Effector CD4-positive, alpha-beta T cell (primary cell): ENCODE data around the gene TTC39C.
"Not testable (repeated sequence)": the region's sequence is repeated elsewhere in the genome, so short reads cannot be mapped to it uniquely, and the experiment has no call there.

Experiments used
- DNase-seq: peaks from one replicate; pipeline ENCODE4 v3.0.0-alpha.2; 2020

The TTC39C gene

GRCh38 chr18:24055009-24055804 lies 40.7 kb downstream of the TTC39C start:
- no peak for DNase-seq

GRCh38 chr18:24055878-24056277 lies 41.3 kb downstream of the TTC39C start:
- DNase-seq: no peak

GRCh38 chr18:24056506-24056905 lies 42.0 kb downstream of the TTC39C start:
- no peak for DNase-seq

- DNase-seq: no peak
Observed at GRCh38 chr18:24057804-24058203, 43.2 kb downstream of the TTC39C start.

DNA sequence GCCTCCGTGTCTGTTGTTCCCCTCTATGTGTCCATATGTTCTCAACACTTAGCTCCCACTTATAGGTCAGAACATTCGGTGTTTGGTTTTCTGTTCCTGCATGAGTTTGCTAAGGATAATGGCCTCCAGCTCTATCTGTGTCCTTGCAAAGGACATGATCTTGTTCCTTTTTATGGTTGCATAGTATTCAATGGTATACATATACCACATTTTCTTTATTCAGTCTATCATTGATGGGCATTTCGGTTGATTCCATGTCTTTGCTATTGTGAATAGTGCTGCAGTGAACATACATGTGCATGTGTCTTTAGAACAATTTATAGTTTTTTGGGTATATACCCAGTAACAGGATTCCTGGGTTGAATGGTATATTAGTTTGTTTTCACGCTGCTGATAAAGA lies 44.8 kb downstream of the TTC39C start:
- DNase-seq: not testable (repeated sequence)

- DNase-seq: no peak
Observed at GRCh38 chr18:24060644-24061043, 46.1 kb downstream of the TTC39C start.

GRCh38 chr18:24063121-24063731 lies 48.7 kb downstream of the TTC39C start:
- DNase-seq: no peak

DNA sequence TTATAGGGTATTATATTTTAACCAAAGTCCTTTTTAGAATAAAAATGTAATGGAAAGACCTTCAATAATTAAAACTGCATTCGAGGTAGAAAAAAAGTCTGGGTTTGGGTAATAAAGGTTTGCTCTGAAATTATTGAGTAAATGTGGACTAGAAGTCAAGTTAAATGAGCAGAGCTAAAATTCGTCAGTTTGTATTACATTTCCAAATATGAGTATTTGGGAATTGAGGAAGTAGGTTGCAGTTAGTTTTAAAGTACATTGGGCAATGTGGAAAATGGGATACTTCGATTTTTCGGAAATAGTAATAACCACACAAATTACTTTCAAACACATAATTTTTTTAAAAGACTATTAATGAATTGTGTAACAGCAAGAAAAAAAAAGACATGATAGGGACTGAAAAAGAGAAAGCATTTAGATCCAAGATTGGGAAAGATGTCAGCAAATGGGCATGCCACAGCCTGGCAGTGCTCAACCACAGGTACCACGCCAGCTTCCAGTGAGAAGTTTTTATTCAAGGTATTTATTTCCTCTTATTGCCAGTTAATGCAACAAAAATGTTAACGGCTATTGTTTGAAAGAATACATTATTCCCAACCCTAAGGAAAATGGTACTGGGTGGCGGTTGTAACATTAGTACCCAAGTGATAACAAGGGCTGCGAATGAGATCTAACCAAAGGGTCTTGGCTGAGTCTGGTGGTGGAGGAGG lies 50.0 kb downstream of the TTC39C start:
- DNase-seq: no peak

DNA sequence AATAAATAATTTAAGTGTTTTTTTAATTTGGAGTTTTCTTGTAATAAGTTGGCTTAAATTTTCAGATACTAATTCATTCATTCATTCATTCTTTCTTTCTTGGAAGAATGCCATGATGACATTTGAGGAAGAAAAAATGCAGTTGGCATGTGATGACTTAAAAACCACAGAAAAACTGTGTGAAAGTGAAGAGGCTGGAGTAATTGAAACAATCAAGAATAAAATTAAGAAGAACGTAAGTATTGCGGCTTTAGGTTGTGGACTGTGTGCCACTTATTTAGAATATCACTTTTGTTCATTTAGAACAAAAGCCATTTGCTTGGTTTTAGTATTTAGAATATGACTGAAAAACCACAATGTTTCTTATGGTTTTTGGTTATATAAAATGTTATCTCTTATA lies 51.4 kb downstream of the TTC39C start:
- DNase-seq: no peak

DNA sequence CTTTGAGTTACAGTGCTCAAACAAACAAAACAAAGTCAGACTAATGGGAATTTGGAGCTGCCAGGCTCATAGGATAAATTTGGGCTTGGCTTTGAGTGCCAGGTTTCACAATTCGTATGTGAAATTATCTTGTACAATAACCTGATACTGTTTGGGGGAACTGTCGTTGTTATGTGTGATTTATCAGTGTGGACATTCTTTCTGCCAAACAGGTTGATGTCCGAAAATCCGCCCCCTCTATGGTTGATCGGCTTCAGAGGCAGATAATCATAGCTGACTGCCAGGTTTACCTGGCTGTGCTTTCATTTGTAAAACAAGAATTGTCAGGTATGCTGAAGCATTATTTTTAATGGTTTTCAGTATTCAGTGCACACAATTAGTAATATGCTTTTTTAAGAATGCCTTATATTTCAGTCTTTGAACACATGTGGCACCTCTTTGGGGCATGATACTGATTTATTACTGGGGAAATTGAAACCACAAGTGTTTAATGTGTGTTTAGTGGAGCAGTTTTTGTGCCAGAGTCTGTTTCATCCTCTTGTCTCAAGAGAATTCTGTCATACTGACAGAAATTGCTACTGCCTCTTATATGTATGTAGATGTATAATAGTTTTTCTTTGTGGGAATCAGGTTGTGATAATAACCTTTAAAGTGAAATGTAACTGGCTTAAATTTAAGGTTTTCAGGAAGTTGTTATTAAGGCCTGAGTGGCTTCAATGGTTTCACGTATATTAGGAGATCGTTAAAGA lies 54.6 kb downstream of the TTC39C start:
- no peak for DNase-seq

DNA sequence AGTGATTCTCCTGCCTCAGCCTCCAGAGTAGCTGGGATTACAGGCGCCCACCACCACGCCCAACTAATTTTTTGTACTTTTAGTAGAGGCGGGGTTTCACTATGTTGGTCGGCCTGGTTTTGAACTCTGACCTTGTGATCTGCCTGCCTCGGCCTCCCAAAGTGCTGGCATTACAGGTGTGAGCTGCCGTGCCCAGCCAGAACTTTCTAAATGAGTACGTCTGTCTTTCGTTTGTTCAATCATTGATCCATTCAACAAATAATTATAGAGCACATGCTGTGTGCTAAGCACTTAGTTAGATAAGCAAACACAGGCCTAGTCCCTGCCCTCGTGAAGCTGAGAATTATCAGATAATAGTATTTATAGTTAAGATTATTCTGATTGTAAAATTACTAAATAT lies 56.5 kb downstream of the TTC39C start:
- no peak for DNase-seq

- DNase-seq: no peak
Observed at GRCh38 chr18:24071779-24072178, 57.2 kb downstream of the TTC39C start.

- DNase-seq: no peak
Observed at GRCh38 chr18:24072743-24073142, 58.2 kb downstream of the TTC39C start.

DNA sequence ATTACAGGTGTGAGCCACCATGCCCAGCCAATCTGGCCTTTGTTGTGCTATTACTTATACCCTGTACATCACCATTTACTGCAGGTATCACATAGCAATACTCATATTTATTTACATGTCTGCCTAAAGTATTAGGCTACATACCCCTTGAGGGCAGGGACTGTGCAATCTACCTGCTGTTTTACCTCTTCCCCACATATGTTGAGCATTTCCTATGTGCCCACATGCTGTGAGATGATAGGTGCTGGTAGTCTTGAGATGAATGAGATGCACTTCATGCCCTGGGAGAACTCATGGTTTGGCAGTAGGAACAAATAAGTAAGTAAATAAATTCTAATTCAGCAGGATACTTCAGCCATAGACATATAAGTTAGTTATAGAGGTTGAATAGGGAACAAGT lies 59.2 kb downstream of the TTC39C start:
- DNase-seq: no peak

DNA sequence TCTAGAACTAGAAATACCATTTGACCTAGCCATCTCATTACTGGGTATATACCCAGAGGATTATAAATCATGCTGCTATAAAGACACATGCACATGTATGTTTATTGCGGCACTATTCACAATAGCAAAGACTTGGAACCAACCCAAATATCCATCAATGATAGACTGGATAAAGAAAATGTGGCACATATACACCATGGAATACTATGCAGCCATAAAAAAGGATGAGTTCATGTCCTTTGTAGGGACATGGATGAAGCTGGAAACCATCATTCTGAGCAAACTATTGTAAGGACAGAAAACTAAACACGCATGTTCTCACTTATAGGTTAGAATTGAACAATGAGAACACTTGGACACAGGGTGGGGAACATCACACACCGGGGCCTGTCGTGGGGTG lies 60.2 kb downstream of the TTC39C start:
- DNase-seq: not testable (repeated sequence)

- peak; percentile 46 for DNase-seq
Observed at GRCh38 chr18:24075767-24076597, 61.4 kb downstream of the TTC39C start.

DNA sequence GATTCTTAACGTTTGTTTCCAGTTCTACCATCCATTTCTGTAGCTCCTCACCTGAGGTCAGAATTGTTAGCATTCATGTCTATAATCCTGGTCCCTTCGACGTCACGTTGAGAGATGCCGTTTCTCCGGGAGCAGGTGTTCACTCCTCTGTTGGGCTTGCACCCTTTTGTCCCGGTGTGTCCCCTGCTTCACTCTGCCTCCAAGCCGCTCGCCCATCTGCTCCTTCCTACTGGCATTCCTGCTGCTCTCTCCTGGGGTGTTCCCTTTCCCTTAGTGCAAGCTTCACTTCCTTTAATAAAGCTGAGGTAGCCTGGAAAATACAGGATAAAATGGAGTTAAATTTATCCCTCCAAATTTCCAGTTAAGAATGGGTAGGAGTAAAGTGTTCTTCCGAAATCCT lies 62.4 kb downstream of the TTC39C start:
- DNase-seq: no peak

DNA sequence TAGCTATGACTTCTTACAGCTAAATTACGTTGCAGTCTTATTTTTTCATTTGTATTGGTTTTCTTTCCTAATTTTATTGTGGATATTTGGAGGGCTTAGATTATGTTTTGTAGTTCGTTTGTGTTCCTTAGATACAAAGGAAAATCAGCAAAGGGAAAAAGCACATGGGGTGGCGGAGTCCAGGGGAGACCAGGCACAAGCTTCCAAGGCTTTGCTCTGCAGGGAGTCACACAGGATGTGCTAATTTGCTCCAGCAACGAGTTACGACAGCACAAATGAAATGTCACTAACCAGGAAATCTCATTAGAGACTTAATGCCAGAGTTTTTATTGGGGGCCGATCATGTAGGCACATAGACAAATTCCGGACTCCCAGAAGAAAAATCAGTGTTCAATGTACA lies 63.8 kb downstream of the TTC39C start:
- DNase-seq: no peak

GRCh38 chr18:24080861-24081260 lies 66.3 kb downstream of the TTC39C start:
- no peak for DNase-seq

- no peak for DNase-seq
Observed at GRCh38 chr18:24083550-24083949, 69.0 kb downstream of the TTC39C start.

GRCh38 chr18:24086082-24086481 lies 71.5 kb downstream of the TTC39C start:
- no peak for DNase-seq

DNA sequence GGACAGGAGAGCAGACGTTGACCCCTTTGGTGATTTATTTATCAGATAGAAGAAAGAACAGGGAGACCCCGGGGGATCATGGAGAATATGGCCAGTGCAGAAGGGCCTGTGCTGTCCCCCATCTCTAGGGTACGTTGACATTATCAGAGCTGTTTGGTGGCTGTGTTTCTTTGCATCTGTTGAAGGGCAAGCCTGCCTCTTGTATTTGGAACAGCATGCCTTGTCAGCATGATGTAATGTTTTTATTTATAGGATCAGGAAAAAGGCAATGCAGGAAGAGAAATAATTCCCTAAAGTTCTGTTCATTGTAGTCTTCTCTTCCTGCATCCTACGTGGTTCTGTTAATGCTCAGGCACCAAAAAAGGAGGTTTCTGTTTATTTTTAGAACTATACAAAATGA lies 74.5 kb downstream of the TTC39C start:
- DNase-seq: no peak
